Stimulated activated naive CD8-positive, alpha-beta T cell treated with anti-CD3 and anti-CD28 coated beads, Interleukin-15, Interleukin-2, amounts not matched to agents 100 ng/mL and 50 ng/mL, for 24 hours (primary cell): Measurements from ENCODE around the gene ISCA2.

Experiments used
- H3K27ac Mint-ChIP-seq: one replicate; pipeline ENCODE4 v1.8.0; 2021; ENCODE audit warnings: mild to moderate bottlenecking, mixed read lengths
- H3K27me3 Mint-ChIP-seq: one replicate; pipeline ENCODE4 v1.8.0; 2021; ENCODE audit warnings: mixed read lengths
- H3K36me3 Mint-ChIP-seq: one replicate; pipeline ENCODE4 v1.8.0; 2021; ENCODE audit warnings: low read depth, mixed read lengths
- H3K4me1 Mint-ChIP-seq: one replicate; pipeline ENCODE4 v1.8.0; 2021; ENCODE audit warnings: low read depth, mixed read lengths
- H3K4me3 Mint-ChIP-seq: one replicate; pipeline ENCODE4 v1.8.0; 2021; ENCODE audit warnings: mild to moderate bottlenecking, mixed read lengths
- H3K9me3 Mint-ChIP-seq: one replicate; pipeline ENCODE4 v1.8.0; 2021; ENCODE audit warnings: mixed read lengths

ISCA2 gene

DNA sequence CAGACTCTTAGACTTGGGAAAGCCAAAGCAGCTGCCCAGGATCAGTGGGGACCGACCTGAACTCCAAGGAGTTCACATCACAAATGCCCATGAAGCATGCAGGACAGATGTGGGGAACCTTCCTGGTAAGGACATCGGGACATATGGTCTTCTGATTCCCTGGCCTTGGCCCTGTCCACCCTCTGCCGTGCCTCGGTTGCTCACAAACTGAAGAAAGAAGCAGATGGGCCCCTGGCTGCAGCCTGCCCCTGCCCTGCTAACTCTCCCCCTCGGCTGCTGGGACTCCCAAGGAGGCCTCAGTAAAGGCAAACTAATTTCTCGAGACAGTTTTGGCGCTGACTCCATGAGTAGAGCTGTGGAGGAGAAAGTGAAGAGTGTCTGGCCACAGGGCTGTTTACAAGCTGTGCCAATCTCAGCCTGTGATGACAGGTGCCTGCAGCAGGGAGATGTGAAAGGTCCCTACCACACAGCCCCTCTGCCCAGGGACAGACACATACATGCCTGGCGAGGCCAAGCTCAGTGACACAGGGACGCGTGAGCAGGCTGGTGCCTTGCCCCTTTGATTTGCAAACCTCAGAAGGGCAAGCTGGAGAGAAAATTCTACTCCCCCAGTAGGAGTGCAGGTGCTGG lies 48.6 kb downstream of the ISCA2 start:
- Mint-ChIP-seq H3K9me3 (no peaks in the 10 kb centered on the region), H3K4me3 (no peak overlapping the region), H3K4me1 (no peaks in the 10 kb centered on the region), H3K27me3 (no peaks in the 10 kb centered on the region), H3K36me3 (no peaks in the 10 kb centered on the region), H3K27ac (no peak overlapping the region)

DNA sequence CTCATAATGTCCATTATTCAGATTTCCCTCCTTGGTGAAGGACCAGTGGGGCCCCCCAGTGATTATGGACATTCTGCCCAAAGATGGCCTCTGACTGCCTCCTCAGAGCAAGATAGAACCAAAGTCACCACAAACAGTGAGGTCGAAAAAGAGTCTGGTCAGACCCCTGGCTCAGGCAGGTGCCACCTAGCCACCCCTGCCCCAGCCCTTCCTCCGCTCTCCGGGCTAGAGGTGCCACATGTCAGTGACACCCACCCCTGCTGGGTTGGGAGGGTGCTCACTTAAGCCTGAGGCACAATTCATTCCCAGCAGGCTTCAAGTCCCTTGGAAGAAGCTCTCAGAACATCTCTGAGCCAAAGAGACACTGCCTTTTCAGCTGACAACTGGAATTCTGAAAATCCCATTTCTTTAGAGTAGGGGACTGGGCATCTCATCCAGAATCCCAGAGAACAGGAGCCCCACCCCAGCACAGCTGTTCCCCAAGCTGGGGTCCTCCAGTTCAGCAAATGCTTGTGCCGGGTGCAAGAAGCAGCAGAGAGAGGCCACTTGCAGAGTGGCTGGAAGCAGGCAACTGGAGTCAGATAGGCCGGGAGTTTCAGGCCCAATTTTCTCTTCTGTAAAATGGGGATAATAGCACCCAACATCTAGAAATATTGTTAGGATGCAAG lies 50.3 kb downstream of the ISCA2 start:
- Mint-ChIP-seq H3K36me3 (no peaks in the 10 kb centered on the region), H3K4me3 (no peak overlapping the region), H3K4me1 (no peaks in the 10 kb centered on the region), H3K27me3 (peaks cover 3% of the 10 kb centered on the region), H3K27ac (no peak overlapping the region), H3K9me3 (no peaks in the 10 kb centered on the region)

DNA sequence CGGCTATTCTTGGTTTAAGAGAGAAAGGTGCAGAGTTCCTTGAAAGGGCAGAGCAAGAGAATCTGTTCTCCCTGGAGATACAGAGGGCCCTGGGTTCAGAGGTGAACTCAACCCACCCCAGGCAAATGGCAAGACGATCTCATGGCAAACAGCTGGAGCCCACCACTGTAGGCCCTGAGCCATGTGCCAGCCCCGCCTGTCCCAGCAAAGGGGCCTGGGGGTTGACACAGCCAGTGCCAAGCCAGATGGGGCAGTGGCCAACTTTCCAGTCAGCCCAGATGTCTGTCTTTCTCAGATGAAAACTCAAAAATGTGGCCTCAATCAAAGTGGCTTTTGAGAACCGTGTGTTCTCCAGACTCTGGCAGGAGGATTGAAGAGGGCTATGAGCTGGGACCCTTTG lies 51.8 kb downstream of the ISCA2 start:
- peaks cover 3% of the 10 kb centered on the region for H3K27me3 Mint-ChIP-seq
- no peak overlapping the region for H3K27ac Mint-ChIP-seq
- no peaks in the 10 kb centered on the region for H3K36me3 Mint-ChIP-seq
- no peaks in the 10 kb centered on the region for H3K9me3 Mint-ChIP-seq
- H3K4me1 Mint-ChIP-seq, result no peaks in the 10 kb centered on the region
- H3K4me3 Mint-ChIP-seq, result no peak overlapping the region

DNA sequence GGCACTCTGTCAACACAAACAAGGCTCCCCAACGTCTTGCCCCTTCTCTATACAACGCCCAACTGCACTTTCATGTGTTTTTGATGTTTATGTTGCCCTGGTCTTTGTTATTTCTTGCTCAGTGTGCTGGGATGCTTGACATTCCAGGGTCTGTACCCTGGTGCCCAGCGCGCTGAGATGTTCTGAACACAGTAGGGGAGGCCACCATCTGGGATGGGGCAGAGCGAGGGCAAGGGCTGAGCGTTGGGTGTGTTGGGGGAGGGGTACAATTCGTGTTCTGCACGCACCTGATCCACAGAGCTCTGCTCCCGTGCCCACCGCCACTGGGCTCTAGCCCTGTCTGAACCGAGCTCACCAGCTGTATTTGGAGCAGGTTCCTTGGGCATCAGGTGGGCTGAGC lies 52.9 kb downstream of the ISCA2 start:
- H3K4me3 Mint-ChIP-seq, result no peak overlapping the region
- H3K36me3 Mint-ChIP-seq, result no peaks in the 10 kb centered on the region
- H3K4me1 Mint-ChIP-seq, result no peaks in the 10 kb centered on the region
- H3K27me3 Mint-ChIP-seq, result peaks cover 3% of the 10 kb centered on the region
- no peak overlapping the region for H3K27ac Mint-ChIP-seq
- no peaks in the 10 kb centered on the region for H3K9me3 Mint-ChIP-seq
